ENCODE data around the gene SHISA6.

Gene SHISA6

GRCh38 chr17:11461993-11462548, 221.1 kb downstream of the SHISA6 start:
- no peak for DNase-seq

- no peak for DNase-seq
Observed at GRCh38 chr17:11467639-11468038, 226.6 kb downstream of the SHISA6 start.

GRCh38 chr17:11485336-11486100, 244.5 kb downstream of the SHISA6 start:
- DNase-seq: no peak

- DNase-seq: no peak
Observed at GRCh38 chr17:11486101-11486867, 245.3 kb downstream of the SHISA6 start.

- DNase-seq: no peak
Observed at GRCh38 chr17:11486868-11487310, 245.9 kb downstream of the SHISA6 start.

GRCh38 chr17:11487469-11487868, 246.5 kb downstream of the SHISA6 start:
- no peak for DNase-seq

- no peak for DNase-seq
Observed at GRCh38 chr17:11488407-11488806, 247.4 kb downstream of the SHISA6 start.

- no peak for DNase-seq
Observed at GRCh38 chr17:11490171-11490755, 249.2 kb downstream of the SHISA6 start.

- no peak for DNase-seq
Observed at GRCh38 chr17:11492511-11492910, 251.5 kb downstream of the SHISA6 start.

- no peak for DNase-seq
Observed at GRCh38 chr17:11493936-11494335, 252.9 kb downstream of the SHISA6 start.

GRCh38 chr17:11495613-11496012, 254.6 kb downstream of the SHISA6 start:
- no peak for DNase-seq

GRCh38 chr17:11499881-11500280, 258.9 kb downstream of the SHISA6 start:
- no peak for DNase-seq

- no peak for DNase-seq
Observed at GRCh38 chr17:11503308-11504035, 262.5 kb downstream of the SHISA6 start.

- DNase-seq: no peak
Observed at GRCh38 chr17:11506635-11507034, 265.6 kb downstream of the SHISA6 start.

- no peak for DNase-seq
Observed at GRCh38 chr17:11511696-11512095, 270.7 kb downstream of the SHISA6 start.

GRCh38 chr17:11514565-11514964, 273.6 kb downstream of the SHISA6 start:
- no peak for DNase-seq

GRCh38 chr17:11514981-11515680, 274.1 kb downstream of the SHISA6 start:
- DNase-seq: no peak

- no peak for DNase-seq
Observed at GRCh38 chr17:11515901-11516300, 274.9 kb downstream of the SHISA6 start.

- no peak for DNase-seq
Observed at GRCh38 chr17:11535231-11535630, 294.2 kb downstream of the SHISA6 start.

- DNase-seq: no peak
Observed at GRCh38 chr17:11538366-11538765, 297.4 kb downstream of the SHISA6 start.

GRCh38 chr17:11539637-11540036, 298.6 kb downstream of the SHISA6 start:
- no peak for DNase-seq

GRCh38 chr17:11545002-11545401, 304.0 kb downstream of the SHISA6 start:
- no peak for DNase-seq

Measured in CD4-positive, alpha-beta T cell treated with Interleukin-17A for 4 hours (primary cell).